Measurements from ENCODE around the gene ZNF611. TPM values are rescaled to one million over a fixed set of nuclear protein-coding genes. Genes with fewer than 3 reads are reported as not detected.
A peak's percentile ranks its signal among the peaks of the same experiment; 100 is the strongest.
"Not testable (repeated sequence)": the region's sequence is repeated elsewhere in the genome, so short reads cannot be mapped to it uniquely, and the experiment has no call there.

ZNF611 gene
- total and polyA plus RNA-seq, 4 donors: 16.5 to 31.5 (median 18.4) TPM

DNA sequence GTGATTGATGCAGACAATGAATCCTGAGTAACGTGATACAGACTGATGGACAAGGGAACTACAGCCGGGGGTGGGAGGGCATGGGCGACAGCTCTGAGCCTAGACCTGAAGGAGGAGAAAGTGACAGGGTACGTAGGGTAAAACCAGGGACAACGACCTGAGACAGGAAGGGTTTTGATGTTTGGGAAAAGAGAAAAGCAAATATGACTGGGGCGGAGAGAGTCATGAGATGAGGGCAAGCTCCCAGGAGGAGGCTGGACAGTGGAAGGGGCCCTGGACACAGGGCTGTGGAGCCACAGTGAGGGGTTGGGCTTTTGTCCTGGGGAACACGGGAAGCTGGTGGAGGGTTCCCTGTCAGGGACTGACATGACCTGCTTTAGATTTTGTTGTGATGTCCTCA, 34.2 kb downstream of the ZNF611 start:
- Histone ChIP-seq H3K9me3 (ENCODE audit: control insufficient read depth, insufficient read depth, low read length) (no peaks in the 10 kb centered on the region), H3K4me1 (ENCODE audit: control insufficient read depth, insufficient read depth, low read length) (no peaks in the 10 kb centered on the region), H3K36me3 (ENCODE audit: control insufficient read depth, insufficient read depth, low read length) (peaks cover 5% of the 10 kb centered on the region), H3K4me3 (ENCODE audit: low read depth, low read length) (no peak overlapping the region), H3K27me3 (ENCODE audit: control insufficient read depth, insufficient read depth, low read length) (no peaks in the 10 kb centered on the region), H3K27ac (ENCODE audit: low read depth, low read length) (no peak overlapping the region)
- DNase-seq (ENCODE audit: low read depth in 4 of 6, low spot score in 6 of 6): no peak
- WGBS (ENCODE audit: insufficient coverage): 85% methylated on average over 7 of the region's 7 CpGs

DNA sequence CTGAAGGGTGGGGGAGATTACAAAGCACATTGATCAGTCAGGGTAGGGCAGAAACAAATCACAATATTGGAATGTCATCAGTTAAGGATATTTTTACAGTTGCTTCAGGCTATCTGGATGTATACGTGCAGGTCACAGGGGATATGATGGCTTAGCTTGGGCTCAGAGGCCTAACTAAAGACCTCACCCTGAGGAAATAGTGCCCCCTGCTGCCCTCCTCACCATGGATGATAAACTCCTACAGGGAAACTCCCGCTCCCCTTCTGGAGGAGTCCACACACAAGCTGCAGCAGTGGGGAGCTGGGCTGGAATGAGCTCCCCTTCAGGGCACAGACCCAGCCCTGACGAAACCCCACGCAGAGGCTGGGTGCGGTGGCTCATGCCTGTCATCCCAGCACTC, 35.3 kb downstream of the ZNF611 start:
- H3K4me1 ChIP-seq (ENCODE audit: control insufficient read depth, insufficient read depth, low read length); H3K27me3 ChIP-seq (ENCODE audit: control insufficient read depth, insufficient read depth, low read length); H3K36me3 ChIP-seq (ENCODE audit: control insufficient read depth, insufficient read depth, low read length); H3K9me3 ChIP-seq (ENCODE audit: control insufficient read depth, insufficient read depth, low read length); H3K4me3 ChIP-seq (ENCODE audit: low read depth, low read length); H3K27ac ChIP-seq (ENCODE audit: low read depth, low read length): not testable (repeated sequence)
- DNase-seq (ENCODE audit: low read depth in 4 of 6, low spot score in 6 of 6): peak in 1 of 6 donors; percentile 9
- WGBS (ENCODE audit: insufficient coverage): 80% methylated on average over 3 of the region's 5 CpGs

DNA sequence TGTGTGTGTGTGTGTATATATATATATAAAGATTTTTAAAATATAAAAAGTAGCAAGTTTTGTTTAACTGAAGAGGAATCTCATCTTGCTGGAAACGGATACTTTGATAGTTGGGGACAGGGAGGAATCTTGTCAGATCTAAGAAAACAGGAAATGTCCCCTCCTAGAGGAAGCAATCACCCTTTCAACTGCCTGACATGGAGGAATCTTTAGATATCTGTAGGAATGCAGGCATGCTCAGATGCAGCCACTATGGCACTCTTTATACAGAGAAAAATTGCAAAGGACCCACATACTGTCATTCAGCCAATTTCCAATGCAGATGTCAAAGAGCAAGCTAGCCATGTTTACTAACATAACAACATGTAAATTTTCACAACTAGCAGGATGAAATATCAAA, 38.8 kb downstream of the ZNF611 start:
- Histone ChIP-seq H3K27ac (ENCODE audit: low read depth, low read length) (no peak overlapping the region), H3K36me3 (ENCODE audit: control insufficient read depth, insufficient read depth, low read length) (no peaks in the 10 kb centered on the region), H3K4me1 (ENCODE audit: control insufficient read depth, insufficient read depth, low read length) (peaks cover 5% of the 10 kb centered on the region), H3K27me3 (ENCODE audit: control insufficient read depth, insufficient read depth, low read length) (no peaks in the 10 kb centered on the region), H3K4me3 (ENCODE audit: low read depth, low read length) (no peak overlapping the region), H3K9me3 (ENCODE audit: control insufficient read depth, insufficient read depth, low read length) (no peaks in the 10 kb centered on the region)
- WGBS (ENCODE audit: insufficient coverage): no CpG with 5 or more reads among the region's 1 CpG
- DNase-seq (ENCODE audit: low read depth in 4 of 6, low spot score in 6 of 6): no peak

DNA sequence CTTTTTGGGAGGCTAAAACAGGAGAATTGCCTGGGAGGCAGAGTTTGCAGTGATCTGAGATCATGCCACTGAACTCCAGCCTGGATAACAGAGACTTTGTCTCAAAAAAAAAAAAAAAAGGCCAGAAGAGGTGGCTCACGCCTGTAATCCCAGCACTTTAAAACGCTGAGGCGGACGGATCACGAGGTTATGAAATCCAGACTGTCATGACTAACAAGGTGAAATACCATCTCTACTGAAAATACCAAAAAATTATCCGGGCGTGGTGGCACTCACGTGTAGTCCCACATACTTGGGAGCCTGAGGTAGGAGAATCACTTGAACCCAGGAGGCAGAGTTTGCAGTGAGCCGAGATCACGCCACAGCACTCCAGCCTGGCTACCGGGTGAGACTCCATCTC, 39.9 kb downstream of the ZNF611 start:
- Histone ChIP-seq H3K36me3 (ENCODE audit: control insufficient read depth, insufficient read depth, low read length) (no peaks in the 10 kb centered on the region), H3K9me3 (ENCODE audit: control insufficient read depth, insufficient read depth, low read length) (no peaks in the 10 kb centered on the region), H3K4me3 (ENCODE audit: low read depth, low read length) (no peak overlapping the region), H3K27me3 (ENCODE audit: control insufficient read depth, insufficient read depth, low read length) (no peaks in the 10 kb centered on the region), H3K4me1 (ENCODE audit: control insufficient read depth, insufficient read depth, low read length) (peaks cover 9% of the 10 kb centered on the region), H3K27ac (ENCODE audit: low read depth, low read length) (no peak overlapping the region)
- 94% methylated on average over 3 of the region's 11 CpGs for WGBS (ENCODE audit: insufficient coverage)
- DNase-seq (ENCODE audit: low read depth in 4 of 6, low spot score in 6 of 6): no peak

DNA sequence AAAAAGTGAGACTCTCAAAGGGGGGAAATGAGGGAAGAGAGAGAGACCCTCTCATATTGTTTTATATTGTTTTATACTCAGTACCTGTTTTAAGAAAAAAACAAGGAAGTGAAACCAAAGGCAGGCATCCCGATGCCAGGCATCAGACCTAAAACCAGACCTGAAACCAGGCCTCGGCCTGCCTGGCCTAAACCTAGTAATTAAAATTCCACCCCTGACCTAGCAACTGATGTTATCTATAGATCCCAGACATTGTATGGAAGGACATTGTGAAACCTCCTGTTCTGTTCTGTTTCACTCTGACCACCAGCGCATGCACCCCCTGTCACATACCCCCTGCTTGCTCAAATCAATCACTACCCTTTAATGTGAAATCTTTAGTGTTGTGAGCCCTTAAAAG, 40.6 kb downstream of the ZNF611 start:
- H3K4me1 ChIP-seq (ENCODE audit: control insufficient read depth, insufficient read depth, low read length): peaks cover 13% of the 10 kb centered on the region
- WGBS (ENCODE audit: insufficient coverage): no CpG with 5 or more reads among the region's 3 CpGs
- H3K36me3 ChIP-seq (ENCODE audit: control insufficient read depth, insufficient read depth, low read length); H3K9me3 ChIP-seq (ENCODE audit: control insufficient read depth, insufficient read depth, low read length); DNase-seq (ENCODE audit: low read depth in 4 of 6, low spot score in 6 of 6); H3K4me3 ChIP-seq (ENCODE audit: low read depth, low read length); H3K27ac ChIP-seq (ENCODE audit: low read depth, low read length); H3K27me3 ChIP-seq (ENCODE audit: control insufficient read depth, insufficient read depth, low read length): not testable (repeated sequence)

DNA sequence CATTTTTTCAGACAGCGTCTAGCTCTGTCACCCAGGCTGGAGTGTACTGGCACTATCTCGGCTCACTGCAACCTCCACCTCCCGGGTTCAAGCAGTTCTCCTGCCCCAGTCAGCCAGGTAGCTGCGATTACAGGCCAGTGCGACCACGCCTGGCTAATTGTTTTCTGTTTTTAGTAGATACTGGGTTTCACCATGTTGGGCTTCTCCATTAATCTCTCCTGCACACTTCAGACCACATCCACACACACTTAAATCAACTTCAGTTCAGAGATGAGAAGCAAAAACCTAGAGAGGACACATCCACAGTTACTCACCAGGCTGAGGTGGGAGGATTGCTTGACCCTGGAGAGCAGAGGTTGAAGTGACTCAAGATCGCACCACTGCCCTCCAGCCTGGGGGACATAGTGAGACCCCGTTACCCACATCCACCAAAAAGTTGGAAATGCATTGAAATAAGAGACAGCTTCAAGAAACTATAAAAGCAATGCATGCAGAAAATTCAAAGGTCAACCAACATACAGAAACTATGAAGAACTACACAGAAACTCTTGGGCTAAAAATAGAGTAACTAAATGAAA, 42.3 kb downstream of the ZNF611 start:
- Histone ChIP-seq H3K27me3 (ENCODE audit: control insufficient read depth, insufficient read depth, low read length) (no peaks in the 10 kb centered on the region), H3K4me1 (ENCODE audit: control insufficient read depth, insufficient read depth, low read length) (peaks cover 13% of the 10 kb centered on the region), H3K36me3 (ENCODE audit: control insufficient read depth, insufficient read depth, low read length) (no peaks in the 10 kb centered on the region), H3K9me3 (ENCODE audit: control insufficient read depth, insufficient read depth, low read length) (no peaks in the 10 kb centered on the region), H3K4me3 (ENCODE audit: low read depth, low read length) (no peak overlapping the region), H3K27ac (ENCODE audit: low read depth, low read length) (no peak overlapping the region)
- WGBS (ENCODE audit: insufficient coverage): 90% methylated on average over 2 of the region's 8 CpGs
- DNase-seq (ENCODE audit: low read depth in 4 of 6, low spot score in 6 of 6): no peak

DNA sequence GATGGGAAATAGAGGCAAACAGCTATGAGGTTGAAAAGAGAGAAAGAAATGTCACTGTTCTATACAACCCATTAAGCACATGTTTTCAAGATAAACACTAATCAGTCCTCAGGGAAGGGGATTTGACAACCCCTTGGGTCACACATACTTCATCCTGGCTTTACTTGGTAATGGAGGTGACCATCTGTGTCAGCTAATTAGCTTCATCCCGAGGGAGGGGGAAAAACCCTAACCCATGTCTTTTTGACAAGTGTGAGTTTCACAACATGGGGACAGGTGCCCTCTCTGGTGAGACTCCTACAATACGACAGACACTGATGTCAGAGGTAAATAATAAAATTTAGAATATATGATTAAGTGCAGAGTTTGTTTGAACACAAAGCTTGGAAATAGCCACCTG, 43.1 kb downstream of the ZNF611 start:
- Histone ChIP-seq H3K4me3 (ENCODE audit: low read depth, low read length) (no peak overlapping the region), H3K4me1 (ENCODE audit: control insufficient read depth, insufficient read depth, low read length) (peaks cover 13% of the 10 kb centered on the region), H3K36me3 (ENCODE audit: control insufficient read depth, insufficient read depth, low read length) (no peaks in the 10 kb centered on the region), H3K27me3 (ENCODE audit: control insufficient read depth, insufficient read depth, low read length) (no peaks in the 10 kb centered on the region), H3K27ac (ENCODE audit: low read depth, low read length) (no peak overlapping the region), H3K9me3 (ENCODE audit: control insufficient read depth, insufficient read depth, low read length) (no peaks in the 10 kb centered on the region)
- peak in 2 of 6 donors; percentile 4 to 9 for DNase-seq (ENCODE audit: low read depth in 4 of 6, low spot score in 6 of 6)
- 20% methylated on average over 1 of the region's 2 CpGs for WGBS (ENCODE audit: insufficient coverage)

DNA sequence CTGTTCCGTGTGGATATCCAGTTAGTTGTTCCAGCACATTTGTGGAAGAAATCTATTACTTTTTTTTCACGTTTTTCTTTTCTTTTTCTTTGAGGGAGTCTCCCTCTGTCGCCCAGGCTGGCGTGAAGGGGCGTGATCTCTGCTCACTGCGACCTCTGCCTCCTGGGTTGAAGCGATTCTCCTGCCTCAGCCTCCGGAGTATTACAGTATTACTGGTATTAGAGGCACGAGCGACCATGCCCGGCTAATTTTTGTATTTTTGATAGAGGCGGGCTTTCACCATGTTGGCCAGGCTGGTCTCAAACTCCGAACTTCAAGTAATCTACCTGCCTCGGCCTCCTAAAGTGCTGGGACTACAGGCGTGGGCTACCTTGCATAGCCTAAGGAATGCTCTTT, 43.6 kb downstream of the ZNF611 start:
- WGBS (ENCODE audit: insufficient coverage): no CpG with 5 or more reads among the region's 15 CpGs
- Histone ChIP-seq H3K9me3 (ENCODE audit: control insufficient read depth, insufficient read depth, low read length) (no peaks in the 10 kb centered on the region), H3K27ac (ENCODE audit: low read depth, low read length) (peak overlapping the region; percentile 87), H3K27me3 (ENCODE audit: control insufficient read depth, insufficient read depth, low read length) (no peaks in the 10 kb centered on the region), H3K4me1 (ENCODE audit: control insufficient read depth, insufficient read depth, low read length) (peaks cover 13% of the 10 kb centered on the region), H3K4me3 (ENCODE audit: low read depth, low read length) (peak overlapping the region; percentile 73), H3K36me3 (ENCODE audit: control insufficient read depth, insufficient read depth, low read length) (no peaks in the 10 kb centered on the region)
- no peak for DNase-seq (ENCODE audit: low read depth in 4 of 6, low spot score in 6 of 6)

DNA sequence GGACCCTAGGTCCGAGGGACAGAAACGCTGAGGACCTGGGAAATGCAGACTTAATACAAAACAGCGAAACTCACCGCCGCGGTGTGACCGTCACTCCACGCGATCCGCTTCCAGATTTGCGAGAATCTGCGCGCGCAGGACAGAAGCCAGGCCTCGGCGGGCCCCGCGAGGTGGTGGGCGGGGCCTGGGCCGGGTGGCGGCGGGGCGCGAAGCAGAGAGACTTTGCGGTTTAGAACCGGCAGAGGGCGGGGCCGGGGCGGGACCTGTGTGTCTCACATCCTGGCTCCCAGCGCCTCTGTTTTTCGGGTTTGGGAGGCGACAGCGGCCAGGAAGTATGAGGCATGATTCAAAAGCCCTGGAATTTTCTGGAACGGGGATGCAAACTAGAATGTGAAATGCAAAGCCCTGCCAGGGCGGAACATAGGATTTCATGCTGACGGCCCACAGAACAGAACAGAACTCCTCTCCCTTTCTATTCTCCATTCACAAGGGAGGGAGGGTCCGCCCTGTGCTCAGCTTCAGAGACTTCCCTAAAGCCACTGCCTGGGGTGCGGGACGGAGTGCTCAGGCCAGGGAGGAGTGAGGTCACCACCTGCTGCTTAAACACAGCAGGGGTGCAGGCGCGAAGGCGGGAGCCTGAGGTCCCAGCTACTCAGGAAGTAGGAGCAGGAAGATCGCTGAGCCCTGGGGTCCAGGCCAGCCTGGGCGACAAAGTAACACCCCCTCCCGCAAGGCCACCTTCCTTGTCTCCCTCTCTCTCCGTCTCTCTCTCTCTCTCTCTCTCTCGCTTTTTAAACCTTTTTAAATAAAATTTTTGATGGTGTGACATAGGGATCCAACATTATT, 44.3 kb downstream of the ZNF611 start:
- Histone ChIP-seq H3K4me3 (ENCODE audit: low read depth, low read length) (peak overlapping the region; percentile 73), H3K27ac (ENCODE audit: low read depth, low read length) (peak overlapping the region; percentile 87), H3K4me1 (ENCODE audit: control insufficient read depth, insufficient read depth, low read length) (peaks cover 13% of the 10 kb centered on the region), H3K36me3 (ENCODE audit: control insufficient read depth, insufficient read depth, low read length) (no peaks in the 10 kb centered on the region), H3K9me3 (ENCODE audit: control insufficient read depth, insufficient read depth, low read length) (no peaks in the 10 kb centered on the region), H3K27me3 (ENCODE audit: control insufficient read depth, insufficient read depth, low read length) (no peaks in the 10 kb centered on the region)
- peak; percentile 70 to 96 (median 78) for DNase-seq (ENCODE audit: low read depth in 4 of 6, low spot score in 6 of 6)
- 0% methylated on average over 41 of the region's 47 CpGs for WGBS (ENCODE audit: insufficient coverage)

DNA sequence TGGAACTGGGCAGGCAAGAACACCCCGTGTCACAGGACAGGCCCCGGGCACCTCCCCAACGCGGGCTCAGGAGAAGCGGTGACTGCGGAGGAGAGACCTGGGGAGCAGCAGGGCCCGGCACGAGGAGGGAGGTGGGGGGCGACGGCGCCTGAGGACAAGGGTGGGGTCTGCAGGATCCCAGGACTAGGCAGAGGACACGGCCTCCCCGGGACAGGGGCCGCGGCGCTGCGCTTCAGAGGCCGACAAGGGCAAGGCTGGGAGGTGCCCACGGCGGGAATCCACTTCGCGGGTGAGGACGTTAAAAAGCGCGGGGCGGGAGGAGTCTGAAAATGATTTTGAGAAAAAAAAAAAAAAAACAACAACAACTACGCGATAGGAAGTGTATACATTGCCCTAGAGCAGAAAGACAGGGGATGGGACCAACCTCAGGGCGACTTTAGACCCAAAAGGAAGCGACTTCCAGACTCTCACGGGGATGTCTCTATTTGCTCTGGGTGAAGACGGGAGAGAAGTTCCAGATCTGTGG, 44.9 kb downstream of the ZNF611 start:
- DNase-seq (ENCODE audit: low read depth in 4 of 6, low spot score in 6 of 6): no peak
- no peaks in the 10 kb centered on the region for H3K27me3 ChIP-seq (ENCODE audit: control insufficient read depth, insufficient read depth, low read length)
- H3K27ac ChIP-seq (ENCODE audit: low read depth, low read length): peak overlapping the region; percentile 87
- no peaks in the 10 kb centered on the region for H3K9me3 ChIP-seq (ENCODE audit: control insufficient read depth, insufficient read depth, low read length)
- H3K4me3 ChIP-seq (ENCODE audit: low read depth, low read length): peak overlapping the region; percentile 73
- peaks cover 13% of the 10 kb centered on the region for H3K4me1 ChIP-seq (ENCODE audit: control insufficient read depth, insufficient read depth, low read length)
- no peaks in the 10 kb centered on the region for H3K36me3 ChIP-seq (ENCODE audit: control insufficient read depth, insufficient read depth, low read length)
- 1% methylated on average over 22 of the region's 32 CpGs for WGBS (ENCODE audit: insufficient coverage)

All from spinal cord (tissue), 10 donors.